ENCODE data around the gene TUBGCP3. TPM values are rescaled to one million over a fixed set of nuclear protein-coding genes. Genes with fewer than 3 reads are reported as not detected.
"Not testable (repeated sequence)": the region's sequence is repeated elsewhere in the genome, so short reads cannot be mapped to it uniquely, and the experiment has no call there.

Gene TUBGCP3
- total and polyA plus RNA-seq, 4 donors: 3.6 to 45.9 (median 27.4) TPM

DNA sequence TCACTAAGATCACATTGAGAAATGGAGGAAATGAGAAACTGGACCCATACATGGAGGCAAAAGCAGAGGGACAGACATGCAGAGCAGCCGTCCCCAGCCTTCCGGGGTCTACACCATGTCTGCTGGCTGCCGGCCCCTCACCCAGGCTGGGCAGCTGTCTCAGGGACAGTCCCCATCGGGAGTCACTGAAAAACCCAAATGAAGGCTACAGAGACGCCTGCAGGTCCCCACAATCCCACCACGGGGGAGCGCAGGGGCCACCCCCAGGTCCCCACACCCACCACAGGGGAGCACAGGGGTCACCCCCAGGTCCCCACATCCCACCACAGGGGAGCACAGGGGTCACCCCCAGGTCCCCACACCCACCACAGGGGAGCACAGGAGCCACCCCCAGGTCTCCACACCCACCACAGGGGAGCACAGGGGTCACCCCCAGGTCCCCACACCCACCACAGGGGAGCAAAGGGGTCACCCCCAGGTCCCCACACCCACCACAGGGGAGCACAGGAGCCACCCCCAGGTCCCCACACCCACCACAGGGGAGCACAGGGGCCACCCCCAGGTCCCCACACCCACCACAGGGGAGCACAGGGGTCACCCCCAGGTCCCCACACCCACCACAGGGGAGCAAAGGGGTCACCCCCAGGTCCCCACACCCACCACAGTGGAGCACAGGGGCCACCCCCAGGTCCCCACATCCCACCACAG, 99.5 kb downstream of the TUBGCP3 start:
- H3K9me3 ChIP-seq (ENCODE audit: control insufficient read depth, low read length); DNase-seq; H3K27ac ChIP-seq (ENCODE audit: low read depth in 1 of 2, low read length in 2 of 2); H3K36me3 ChIP-seq (ENCODE audit: control insufficient read depth in 1 of 2, insufficient read depth in 2 of 2, low read length in 1 of 2); ATAC-seq (ENCODE audit: low FRiP score); H3K4me3 ChIP-seq (ENCODE audit: low read length in 2 of 2); intact Hi-C loops (cut with DNase I); H3K27me3 ChIP-seq (ENCODE audit: control insufficient read depth in 1 of 2, insufficient read depth in 2 of 2, low read length in 1 of 2); H3K4me1 ChIP-seq (ENCODE audit: control insufficient read depth in 1 of 2, insufficient read depth in 2 of 2, low read length in 2 of 2): not testable (repeated sequence)
- WGBS, 2 donors: 97% methylated on average over 7 of the region's 7 CpGs

DNA sequence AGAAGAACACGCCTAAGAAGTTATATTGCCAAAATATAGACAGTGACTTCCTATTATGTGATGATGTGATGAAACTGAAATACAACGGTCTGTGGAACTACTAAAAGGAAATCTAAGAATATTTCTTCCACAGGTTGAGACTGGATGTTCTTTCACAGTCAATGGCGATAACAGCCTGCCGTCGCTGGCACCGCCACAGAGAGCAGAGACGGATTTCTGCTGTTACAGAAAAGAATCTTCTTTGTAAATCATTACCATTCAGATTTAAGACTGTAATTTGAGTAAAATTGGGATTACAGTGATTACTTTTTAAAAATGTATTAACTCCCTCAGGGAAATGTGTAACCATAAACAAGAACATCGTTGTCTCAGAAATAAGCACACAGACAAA, 100.8 kb downstream of the TUBGCP3 start:
- DNase-seq (no peak), ATAC-seq (ENCODE audit: low FRiP score) (no peak)
- intact Hi-C loops (cut with DNase I): no loop called here
- H3K27me3 ChIP-seq (ENCODE audit: control insufficient read depth in 1 of 2, insufficient read depth in 2 of 2, low read length in 1 of 2): no peaks in the 10 kb centered on the region
- WGBS, 2 donors: 92 to 93% methylated on average over 8 of the region's 8 CpGs
- no peak overlapping the region for H3K4me3 ChIP-seq (ENCODE audit: low read length in 2 of 2)
- H3K27ac ChIP-seq (ENCODE audit: low read depth in 1 of 2, low read length in 2 of 2): no peak overlapping the region
- no peaks in the 10 kb centered on the region for H3K4me1 ChIP-seq (ENCODE audit: control insufficient read depth in 1 of 2, insufficient read depth in 2 of 2, low read length in 2 of 2)
- H3K9me3 ChIP-seq (ENCODE audit: control insufficient read depth, low read length): peaks cover 3% of the 10 kb centered on the region
- H3K36me3 ChIP-seq (ENCODE audit: control insufficient read depth in 1 of 2, insufficient read depth in 2 of 2, low read length in 1 of 2): peaks cover 3 to 4% of the 10 kb centered on the region in 2 donors

DNA sequence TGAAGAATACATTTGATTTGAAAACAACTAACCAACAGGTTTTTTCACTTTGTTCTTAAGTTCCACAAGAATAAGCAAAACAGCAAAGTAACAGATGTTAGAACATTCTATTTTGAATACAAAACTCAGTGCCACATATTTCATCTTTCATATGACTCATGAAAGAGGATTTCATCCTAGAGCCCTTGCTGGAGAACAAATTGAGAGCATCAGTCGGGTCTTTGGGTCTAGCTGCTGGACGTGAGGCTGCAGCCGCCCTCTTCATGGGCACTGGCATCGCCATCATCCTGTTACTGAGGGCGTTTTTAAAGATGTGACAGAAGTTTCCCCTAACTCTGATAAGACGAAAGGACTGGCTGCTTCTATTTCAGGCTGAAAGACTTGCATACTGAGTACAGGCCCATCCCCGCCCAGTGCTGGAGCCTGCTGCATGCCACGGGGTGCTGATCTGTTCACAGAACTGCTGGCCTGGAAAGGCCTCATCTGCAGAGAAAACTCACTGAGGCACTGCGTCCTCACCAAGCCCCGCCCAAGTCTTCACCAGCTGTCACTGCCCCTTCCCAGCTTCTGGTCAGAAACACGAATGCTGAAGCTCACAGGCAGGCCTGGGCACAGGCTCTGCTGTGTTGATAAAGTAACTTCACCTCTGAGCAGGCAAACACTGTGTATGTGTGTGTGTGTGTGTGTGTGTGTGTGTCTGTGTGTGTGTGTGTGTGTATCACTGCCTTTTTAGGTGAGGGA, 101.4 kb downstream of the TUBGCP3 start:
- H3K36me3 ChIP-seq (ENCODE audit: control insufficient read depth in 1 of 2, insufficient read depth in 2 of 2, low read length in 1 of 2): peaks cover 3 to 4% of the 10 kb centered on the region in 2 donors
- ATAC-seq (ENCODE audit: low FRiP score): no peak
- intact Hi-C loops (cut with DNase I): no loop called here
- no peaks in the 10 kb centered on the region for H3K27me3 ChIP-seq (ENCODE audit: control insufficient read depth in 1 of 2, insufficient read depth in 2 of 2, low read length in 1 of 2)
- no peaks in the 10 kb centered on the region for H3K4me1 ChIP-seq (ENCODE audit: control insufficient read depth in 1 of 2, insufficient read depth in 2 of 2, low read length in 2 of 2)
- 89 to 90% methylated on average over 11 of the region's 11 CpGs for WGBS, 2 donors
- DNase-seq: no peak
- no peak overlapping the region for H3K27ac ChIP-seq (ENCODE audit: low read depth in 1 of 2, low read length in 2 of 2)
- no peak overlapping the region for H3K4me3 ChIP-seq (ENCODE audit: low read length in 2 of 2)
- peaks cover 3% of the 10 kb centered on the region for H3K9me3 ChIP-seq (ENCODE audit: control insufficient read depth, low read length)

DNA sequence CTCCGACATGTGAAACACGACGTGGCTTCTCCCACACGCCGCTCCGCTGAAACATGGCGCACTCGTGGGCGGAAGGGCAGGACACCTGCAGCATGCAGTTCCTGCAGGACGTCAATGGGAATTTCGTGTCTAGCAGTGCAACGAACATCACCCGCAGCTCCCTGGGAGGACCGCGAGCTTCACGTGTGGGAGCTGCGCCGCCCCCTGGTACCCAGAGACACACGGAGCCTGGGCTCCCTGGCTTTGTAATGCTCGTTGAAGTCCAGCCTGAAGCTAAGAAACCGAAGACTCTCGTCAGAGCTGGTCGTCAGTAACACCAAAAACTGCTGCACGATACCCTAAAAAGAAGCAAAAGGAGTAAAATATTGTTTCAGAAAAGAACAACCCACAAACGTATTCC, 102.1 kb downstream of the TUBGCP3 start:
- H3K36me3 ChIP-seq (ENCODE audit: control insufficient read depth in 1 of 2, insufficient read depth in 2 of 2, low read length in 1 of 2); H3K4me3 ChIP-seq (ENCODE audit: low read length in 2 of 2); DNase-seq; intact Hi-C loops (cut with DNase I); H3K27me3 ChIP-seq (ENCODE audit: control insufficient read depth in 1 of 2, insufficient read depth in 2 of 2, low read length in 1 of 2); ATAC-seq (ENCODE audit: low FRiP score); H3K4me1 ChIP-seq (ENCODE audit: control insufficient read depth in 1 of 2, insufficient read depth in 2 of 2, low read length in 2 of 2); H3K27ac ChIP-seq (ENCODE audit: low read depth in 1 of 2, low read length in 2 of 2); H3K9me3 ChIP-seq (ENCODE audit: control insufficient read depth, low read length): not testable (repeated sequence)
- WGBS, 2 donors: 96 to 97% methylated on average over 12 to 24 of the region's 25 CpGs

DNA sequence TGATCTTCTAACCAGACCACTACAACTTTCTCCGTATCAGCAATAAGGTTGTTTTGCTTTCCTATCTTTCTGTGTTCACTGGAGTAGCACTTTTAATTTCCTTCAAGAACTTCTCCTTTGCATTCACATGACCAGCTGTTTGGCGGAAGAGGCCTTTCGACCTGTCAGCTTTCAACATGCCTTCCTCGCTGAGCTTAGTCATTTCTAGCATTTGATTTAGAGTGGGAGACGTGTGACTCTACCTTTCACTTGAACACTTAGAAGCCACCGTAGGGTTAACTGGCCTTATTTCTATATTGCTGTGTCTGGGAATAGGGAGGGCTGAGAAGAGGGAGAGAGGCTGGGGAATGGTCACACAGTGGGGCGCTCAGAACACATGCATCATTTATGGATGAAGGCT, 104.7 kb downstream of the TUBGCP3 start:
- no peak for ATAC-seq (ENCODE audit: low FRiP score)
- Histone ChIP-seq H3K9me3 (ENCODE audit: control insufficient read depth, low read length) (peaks cover 3% of the 10 kb centered on the region), H3K4me1 (ENCODE audit: control insufficient read depth in 1 of 2, insufficient read depth in 2 of 2, low read length in 2 of 2) (no peaks in the 10 kb centered on the region), H3K4me3 (ENCODE audit: low read length in 2 of 2) (no peak overlapping the region), H3K27ac (ENCODE audit: low read depth in 1 of 2, low read length in 2 of 2) (no peak overlapping the region), H3K36me3 (ENCODE audit: control insufficient read depth in 1 of 2, insufficient read depth in 2 of 2, low read length in 1 of 2) (peaks cover 2 to 3% of the 10 kb centered on the region in 2 donors), H3K27me3 (ENCODE audit: control insufficient read depth in 1 of 2, insufficient read depth in 2 of 2, low read length in 1 of 2) (no peaks in the 10 kb centered on the region)
- intact Hi-C loops (cut with DNase I): no loop called here
- DNase-seq: no peak
- WGBS, 2 donors: 92 to 94% methylated on average over 7 of the region's 7 CpGs

DNA sequence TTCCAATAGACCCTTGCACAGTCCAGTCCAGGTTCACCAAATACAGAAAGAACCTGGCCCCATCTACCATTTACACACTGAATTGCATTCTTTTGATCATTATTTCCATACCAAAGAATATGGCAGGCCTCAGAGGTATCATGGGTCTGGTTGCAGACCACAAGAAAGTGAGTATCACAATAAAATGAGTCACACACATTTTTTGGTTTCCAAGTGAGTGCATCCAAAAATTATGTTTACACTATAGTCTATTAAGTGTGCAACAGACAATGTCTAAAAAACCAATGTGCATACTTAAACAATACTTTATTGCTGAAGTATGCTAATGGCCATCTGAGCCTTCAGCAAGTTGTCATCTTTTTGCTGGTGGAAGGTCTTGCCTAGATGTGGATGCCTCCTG, 106.5 kb downstream of the TUBGCP3 start:
- no peak overlapping the region for H3K27ac ChIP-seq (ENCODE audit: low read depth in 1 of 2, low read length in 2 of 2)
- intact Hi-C loops (cut with DNase I): no loop called here
- no peak for ATAC-seq (ENCODE audit: low FRiP score)
- H3K9me3 ChIP-seq (ENCODE audit: control insufficient read depth, low read length): peaks cover 1% of the 10 kb centered on the region
- no peaks in the 10 kb centered on the region for H3K27me3 ChIP-seq (ENCODE audit: control insufficient read depth in 1 of 2, insufficient read depth in 2 of 2, low read length in 1 of 2)
- no peak for DNase-seq
- H3K4me3 ChIP-seq (ENCODE audit: low read length in 2 of 2): no peak overlapping the region
- H3K36me3 ChIP-seq (ENCODE audit: control insufficient read depth in 1 of 2, insufficient read depth in 2 of 2, low read length in 1 of 2): no peaks in the 10 kb centered on the region
- H3K4me1 ChIP-seq (ENCODE audit: control insufficient read depth in 1 of 2, insufficient read depth in 2 of 2, low read length in 2 of 2): no peaks in the 10 kb centered on the region

DNA sequence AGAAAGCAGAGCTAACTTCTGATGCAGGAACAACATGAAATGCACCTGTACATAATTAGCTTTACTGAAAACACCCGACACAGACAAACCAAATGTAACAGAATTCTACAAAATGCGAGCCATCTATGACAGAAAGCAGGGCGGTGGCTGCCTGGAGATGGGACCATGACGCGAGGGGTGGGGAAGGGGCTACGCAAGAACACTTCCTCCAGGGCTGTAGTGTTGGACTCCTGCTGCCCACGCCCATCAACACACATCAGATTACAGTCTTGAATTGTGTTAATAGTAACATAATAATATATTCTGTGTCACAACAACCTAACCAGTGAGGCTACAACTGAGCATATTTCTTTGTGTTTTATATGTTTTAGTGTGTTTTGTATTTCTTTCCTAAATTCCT, 108.6 kb downstream of the TUBGCP3 start:
- Histone ChIP-seq H3K4me1 (ENCODE audit: control insufficient read depth in 1 of 2, insufficient read depth in 2 of 2, low read length in 2 of 2) (no peaks in the 10 kb centered on the region), H3K27me3 (ENCODE audit: control insufficient read depth in 1 of 2, insufficient read depth in 2 of 2, low read length in 1 of 2) (no peaks in the 10 kb centered on the region), H3K4me3 (ENCODE audit: low read length in 2 of 2) (no peak overlapping the region), H3K9me3 (ENCODE audit: control insufficient read depth, low read length) (no peaks in the 10 kb centered on the region), H3K36me3 (ENCODE audit: control insufficient read depth in 1 of 2, insufficient read depth in 2 of 2, low read length in 1 of 2) (no peaks in the 10 kb centered on the region), H3K27ac (ENCODE audit: low read depth in 1 of 2, low read length in 2 of 2) (no peak overlapping the region)
- intact Hi-C loops (cut with DNase I): no loop called here
- DNase-seq: no peak
- no peak for ATAC-seq (ENCODE audit: low FRiP score)
- 91 to 93% methylated on average over 7 of the region's 7 CpGs for WGBS, 2 donors

DNA sequence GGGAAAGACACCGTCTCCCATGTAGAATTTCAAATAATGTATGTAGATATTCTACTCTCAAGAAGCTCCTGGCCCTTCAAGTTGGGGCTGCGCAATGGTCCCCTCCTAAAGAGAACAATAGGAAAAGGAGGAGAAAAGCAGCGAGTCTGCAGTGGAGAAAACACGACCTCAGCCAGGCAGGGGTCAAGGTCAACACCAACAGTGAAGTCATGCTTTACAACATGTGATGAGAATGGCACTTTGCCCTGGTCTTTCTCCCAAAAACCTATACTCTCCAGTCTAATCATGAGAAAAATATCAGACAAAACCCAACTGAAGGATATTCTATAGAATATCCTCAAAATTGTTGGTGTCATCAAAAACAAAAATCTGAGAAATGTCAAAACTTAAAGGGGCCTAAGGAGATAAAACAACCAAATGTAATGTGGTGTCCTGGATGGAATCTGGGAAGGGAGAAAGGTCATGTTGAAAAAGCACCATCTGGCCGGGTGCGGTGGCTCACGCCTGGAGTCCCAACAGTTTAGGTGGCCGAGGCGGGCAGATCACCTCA, 110.8 kb downstream of the TUBGCP3 start:
- DNase-seq (no peak), ATAC-seq (ENCODE audit: low FRiP score) (no peak)
- Histone ChIP-seq H3K27me3 (ENCODE audit: control insufficient read depth in 1 of 2, insufficient read depth in 2 of 2, low read length in 1 of 2) (no peaks in the 10 kb centered on the region), H3K9me3 (ENCODE audit: control insufficient read depth, low read length) (no peaks in the 10 kb centered on the region), H3K36me3 (ENCODE audit: control insufficient read depth in 1 of 2, insufficient read depth in 2 of 2, low read length in 1 of 2) (no peaks in the 10 kb centered on the region), H3K4me3 (ENCODE audit: low read length in 2 of 2) (no peak overlapping the region), H3K4me1 (ENCODE audit: control insufficient read depth in 1 of 2, insufficient read depth in 2 of 2, low read length in 2 of 2) (no peaks in the 10 kb centered on the region), H3K27ac (ENCODE audit: low read depth in 1 of 2, low read length in 2 of 2) (no peak overlapping the region)
- 78 to 84% methylated on average over 9 of the region's 9 CpGs for WGBS, 2 donors
- intact Hi-C loops (cut with DNase I): no loop called here

DNA sequence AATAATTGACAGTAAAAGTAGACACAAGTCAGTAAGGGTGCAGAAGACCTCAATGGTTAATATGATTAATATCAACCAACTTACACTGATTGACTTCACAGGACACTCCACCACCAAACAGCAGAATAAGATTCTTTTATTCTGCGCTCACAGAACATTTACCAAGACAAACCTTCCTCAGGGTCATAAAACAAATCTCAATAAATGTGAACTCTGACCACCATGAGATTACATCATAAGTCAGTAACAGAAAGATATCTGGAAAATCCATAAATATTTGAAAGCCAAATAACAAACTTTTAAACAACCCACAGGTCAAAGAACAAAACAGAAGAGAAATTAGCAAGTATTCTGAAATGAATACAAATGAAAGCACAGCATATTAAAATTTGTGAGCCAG, 112.1 kb downstream of the TUBGCP3 start:
- intact Hi-C loops (cut with DNase I): no loop called here
- Histone ChIP-seq H3K4me1 (ENCODE audit: control insufficient read depth in 1 of 2, insufficient read depth in 2 of 2, low read length in 2 of 2) (no peaks in the 10 kb centered on the region), H3K36me3 (ENCODE audit: control insufficient read depth in 1 of 2, insufficient read depth in 2 of 2, low read length in 1 of 2) (no peaks in the 10 kb centered on the region), H3K27ac (ENCODE audit: low read depth in 1 of 2, low read length in 2 of 2) (no peak overlapping the region), H3K4me3 (ENCODE audit: low read length in 2 of 2) (no peak overlapping the region), H3K9me3 (ENCODE audit: control insufficient read depth, low read length) (peaks cover 1% of the 10 kb centered on the region), H3K27me3 (ENCODE audit: control insufficient read depth in 1 of 2, insufficient read depth in 2 of 2, low read length in 1 of 2) (no peaks in the 10 kb centered on the region)
- no peak for DNase-seq
- ATAC-seq (ENCODE audit: low FRiP score): no peak
- WGBS, 2 donors: 95 to 97% methylated on average over 1 of the region's 1 CpG

Measured in aorta (tissue), 5 donors.